Stomach (tissue), 9 donors: ENCODE measurements around the gene HECTD4. TPM values are rescaled to one million over a fixed set of nuclear protein-coding genes. Genes with fewer than 3 reads are reported as not detected.

Experiments used
- DNase-seq, 2 donors: peaks; one replicate each; pipeline versions ENCODE4 v3.0.0 to v3.0.0-alpha.2; 2013 to 2019
- H3K27ac ChIP-seq, 5 donors: fragments of 200-600 bp in 4 of 5; sonication (generic) in 4 of 5; one replicate each; pipeline ENCODE4 v1.5.1; 2013 to 2019; ENCODE audit warnings: mild to moderate bottlenecking in 1 of 5, moderate library complexity in 1 of 5
- H3K27me3 ChIP-seq, 3 donors: fragments of 200-600 bp; sonication (generic); one replicate each; pipeline ENCODE4 v1.5.1; 2017 to 2019; ENCODE audit warnings: mixed run types in 1 of 3
- H3K36me3 ChIP-seq, 4 donors: fragments of 200-600 bp; sonication (generic); 1 replicate in 3 of 4; 2 replicates in 1 of 4; pipeline ENCODE4 v1.5.1; 2016 to 2019
- H3K4me1 ChIP-seq, 4 donors: fragments of 200-600 bp; sonication (generic); one replicate each; pipeline ENCODE4 v1.5.1; 2016 to 2019
- H3K4me3 ChIP-seq, 4 donors: fragments of 200-600 bp; sonication (generic) in 3 of 4; one replicate each; pipeline ENCODE4 v1.5.1; 2016 to 2019; ENCODE audit warnings: mild to moderate bottlenecking in 1 of 4
- H3K9me3 ChIP-seq, 4 donors: fragments of 200-600 bp; sonication (generic); one replicate each; pipeline ENCODE4 v1.5.1; 2016 to 2019
- EP300 ChIP-seq: sonication (generic); formaldehyde crosslinking; IDR thresholded peaks from one replicate; pipeline ENCODE4 v1.6.1; 2017; ENCODE audit warnings: antibody characterized with exemption
- POLR2A ChIP-seq, 4 donors: fragments of 450-650 bp; IDR thresholded peaks; one replicate each; pipeline ENCODE4 v1.6.1; 2016; ENCODE audit warnings: antibody characterized with exemption in 4 of 4, control low read depth in 2 of 4, mild to moderate bottlenecking in 1 of 4, moderate library complexity in 1 of 4
- POLR2AphosphoS5 ChIP-seq, 3 donors: sonication (generic); formaldehyde crosslinking; IDR thresholded peaks; one replicate each; pipeline ENCODE4 v1.6.1; 2016; ENCODE audit warnings: antibody characterized with exemption in 3 of 3
- WGBS, 5 donors: extraction: QIAGEN DNeasy Blood & Tissue Kit in 3 of 5; methylation state at CpG; one replicate each; pipeline versions ENCODE4 v1.1.5 to v1.1.7; 2013 to 2018; 5-methylcytosine and 5-hydroxymethylcytosine counted together
- intact Hi-C: fragments of 100-400 bp; cut with DNase I; formaldehyde crosslinking; loops from one replicate; pipeline ENCODE4 v1.15.1; 2023; ENCODE audit warnings: low total_unique reads
- polyA plus RNA-seq, 3 donors: library from polyadenylated mRNA; stranded (reverse); fragments of 200-250 nt; gene quantifications; one replicate each; pipeline ENCODE4 v1.2.3, GENCODE V29; 2013
- total RNA-seq, 5 donors: library from RNA; depleted of rRNA; stranded (reverse); fragments of >200 nt; gene quantifications; one replicate each; pipeline versions ENCODE4 v1.1.0 to v1.2.3, GENCODE V29; 2014 to 2016
- TF ChIP-seq, protein P1 (sequence below), 7 experiments: fragments of 450-650 bp in 4 of 7; fragments of 200-600 bp in 3 of 7; sonication (generic) in 3 of 7; IDR thresholded peaks; one replicate each; pipeline ENCODE4 v1.5.1; 2016 to 2019; ENCODE audit warnings: antibody characterized with exemption in 7 of 7, control low read depth in 2 of 7, mild to moderate bottlenecking in 1 of 7
- donor health status: healthy with polysubstance abuse.
- donor health status: Bipolar disorder and iron deficiency.
- donor health status: healthy.

The HECTD4 gene
- total and polyA plus RNA-seq, 8 donors, result 3.2 to 375 (median 58.7) TPM

DNA sequence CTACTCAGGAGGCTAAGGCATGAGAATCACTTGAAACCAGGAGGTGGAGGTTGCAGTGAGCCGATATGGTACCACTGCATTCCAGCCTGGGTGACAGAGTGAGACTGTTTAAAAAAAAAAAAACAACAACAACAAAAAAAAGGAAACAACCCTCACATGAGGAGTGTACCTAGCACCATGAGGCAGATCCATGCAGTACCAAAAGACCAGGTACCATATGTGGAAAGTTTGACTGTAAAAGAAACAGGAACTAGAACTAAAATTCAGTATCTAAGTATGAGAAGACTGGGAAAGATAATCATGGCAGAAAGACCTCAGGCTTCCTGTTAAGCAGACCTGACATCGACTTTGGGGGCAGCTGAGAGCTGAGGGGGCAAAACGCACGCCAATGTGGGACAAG is 201.8 kb downstream of the HECTD4 start:
- Histone ChIP-seq H3K9me3 (no peaks in the 10 kb centered on the region), H3K4me3 (no peak overlapping the region), H3K4me1 (no peaks in the 10 kb centered on the region), H3K36me3 (peaks cover 50 to 98% (median 95%) of the 10 kb centered on the region in 4 donors), H3K27me3 (no peaks in the 10 kb centered on the region), H3K27ac (no peak overlapping the region)
- no peak for DNase-seq
- intact Hi-C loops, result no loop called here
- WGBS, 5 donors, result 86 to 93% (median 90%) methylated on average over 4 of the region's 4 CpGs
- no peak for TF ChIP-seq EP300
- no peak for TF ChIP-seq POLR2AphosphoS5 (IDR thresholded peaks at IDR 0.05)
- TF ChIP-seq, protein P1, sequence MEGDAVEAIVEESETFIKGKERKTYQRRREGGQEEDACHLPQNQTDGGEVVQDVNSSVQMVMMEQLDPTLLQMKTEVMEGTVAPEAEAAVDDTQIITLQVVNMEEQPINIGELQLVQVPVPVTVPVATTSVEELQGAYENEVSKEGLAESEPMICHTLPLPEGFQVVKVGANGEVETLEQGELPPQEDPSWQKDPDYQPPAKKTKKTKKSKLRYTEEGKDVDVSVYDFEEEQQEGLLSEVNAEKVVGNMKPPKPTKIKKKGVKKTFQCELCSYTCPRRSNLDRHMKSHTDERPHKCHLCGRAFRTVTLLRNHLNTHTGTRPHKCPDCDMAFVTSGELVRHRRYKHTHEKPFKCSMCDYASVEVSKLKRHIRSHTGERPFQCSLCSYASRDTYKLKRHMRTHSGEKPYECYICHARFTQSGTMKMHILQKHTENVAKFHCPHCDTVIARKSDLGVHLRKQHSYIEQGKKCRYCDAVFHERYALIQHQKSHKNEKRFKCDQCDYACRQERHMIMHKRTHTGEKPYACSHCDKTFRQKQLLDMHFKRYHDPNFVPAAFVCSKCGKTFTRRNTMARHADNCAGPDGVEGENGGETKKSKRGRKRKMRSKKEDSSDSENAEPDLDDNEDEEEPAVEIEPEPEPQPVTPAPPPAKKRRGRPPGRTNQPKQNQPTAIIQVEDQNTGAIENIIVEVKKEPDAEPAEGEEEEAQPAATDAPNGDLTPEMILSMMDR (IDR thresholded peaks at IDR 0.05), result no peak
- TF ChIP-seq POLR2A (IDR thresholded peaks at IDR 0.05), result no peak

DNA sequence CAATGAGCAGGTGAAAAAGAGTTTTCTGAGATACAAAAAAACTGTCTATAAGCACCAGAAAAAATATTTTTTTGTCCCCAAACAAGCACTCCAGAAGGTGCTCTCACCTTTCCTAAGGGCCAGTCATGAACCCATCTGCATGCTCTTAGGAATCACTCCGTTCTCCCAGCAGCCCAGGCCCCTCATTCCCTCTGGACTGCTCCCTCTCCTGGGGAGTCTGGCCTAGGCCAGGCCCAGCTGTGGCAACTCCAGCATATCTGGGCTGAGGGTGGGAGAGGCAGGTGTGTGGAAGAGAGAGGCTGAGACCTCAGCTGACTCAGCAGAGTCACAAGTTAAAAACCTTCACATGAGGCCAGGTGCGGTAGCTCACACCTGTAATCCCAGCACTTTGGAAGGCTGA is 202.3 kb downstream of the HECTD4 start:
- no peak for TF ChIP-seq POLR2A (IDR thresholded peaks at IDR 0.05)
- TF ChIP-seq, protein P1 (IDR thresholded peaks at IDR 0.05), result no peak
- no peak for TF ChIP-seq EP300
- no peak for TF ChIP-seq POLR2AphosphoS5 (IDR thresholded peaks at IDR 0.05)
- no peaks in the 10 kb centered on the region for H3K4me1 ChIP-seq
- H3K36me3 ChIP-seq, result peaks cover 52 to 98% (median 95%) of the 10 kb centered on the region in 4 donors
- no peak overlapping the region for H3K27ac ChIP-seq
- no peaks in the 10 kb centered on the region for H3K27me3 ChIP-seq
- no peak overlapping the region for H3K4me3 ChIP-seq
- intact Hi-C loops, result no loop called here
- no peaks in the 10 kb centered on the region for H3K9me3 ChIP-seq
- WGBS, 5 donors, result 84 to 93% (median 91%) methylated on average over 2 of the region's 2 CpGs
- DNase-seq, result no peak

DNA sequence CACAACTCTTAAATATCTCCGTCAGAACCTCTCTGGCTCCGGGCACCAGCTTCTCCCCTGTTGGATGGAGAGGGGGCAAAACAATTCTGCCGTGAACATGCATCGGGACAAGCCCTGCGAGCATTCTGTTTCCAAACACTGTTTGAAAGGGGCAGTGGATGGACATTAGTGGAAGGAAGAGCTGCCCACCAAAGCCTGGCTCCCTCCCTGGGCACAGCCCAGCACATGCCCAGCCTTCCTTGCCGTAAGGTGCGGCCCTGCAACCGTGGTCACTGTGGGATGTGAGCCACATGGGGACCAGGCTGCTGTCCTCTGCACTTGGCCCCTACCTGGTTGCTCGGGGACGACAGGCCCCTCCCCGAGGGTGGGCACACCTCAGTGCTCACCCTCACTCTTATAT is 202.9 kb downstream of the HECTD4 start:
- 90 to 97% (median 96%) methylated on average over 11 of the region's 11 CpGs for WGBS, 5 donors
- no peaks in the 10 kb centered on the region for H3K27me3 ChIP-seq
- no peaks in the 10 kb centered on the region for H3K4me1 ChIP-seq
- H3K36me3 ChIP-seq, result peaks cover 52 to 98% (median 95%) of the 10 kb centered on the region in 4 donors
- H3K27ac ChIP-seq, result no peak overlapping the region
- intact Hi-C loops, result no loop called here
- no peaks in the 10 kb centered on the region for H3K9me3 ChIP-seq
- no peak overlapping the region for H3K4me3 ChIP-seq
- DNase-seq, result no peak
- TF ChIP-seq EP300, result no peak
- TF ChIP-seq POLR2A (IDR thresholded peaks at IDR 0.05), result no peak
- no peak for TF ChIP-seq POLR2AphosphoS5 (IDR thresholded peaks at IDR 0.05)
- TF ChIP-seq, protein P1 (IDR thresholded peaks at IDR 0.05), result no peak

DNA sequence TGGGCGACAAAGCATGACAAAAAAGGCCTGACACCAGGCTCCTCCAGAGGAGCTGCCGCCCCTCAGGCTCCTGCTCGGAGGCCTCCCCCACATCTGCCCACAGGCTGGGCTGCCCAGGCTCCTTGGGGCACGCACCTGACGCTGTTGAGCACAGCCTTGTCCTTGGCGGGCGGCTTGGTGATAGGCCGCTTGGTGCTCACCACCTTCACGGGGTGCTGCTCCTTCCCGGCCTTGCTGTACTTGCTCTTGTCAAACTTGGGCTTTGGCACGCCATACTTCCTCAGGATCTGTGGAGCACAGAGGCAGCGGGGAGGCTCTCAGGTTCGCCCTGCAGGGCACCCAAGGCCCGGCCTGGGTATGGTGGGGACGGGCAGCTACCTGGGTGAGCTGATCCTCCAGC is 203.4 kb downstream of the HECTD4 start:
- no peaks in the 10 kb centered on the region for H3K27me3 ChIP-seq
- intact Hi-C loops, result no loop called here
- no peak overlapping the region for H3K27ac ChIP-seq
- DNase-seq, result no peak
- WGBS, 5 donors, result 96 to 98% (median 96%) methylated on average over 5 to 15 of the region's 15 CpGs
- H3K4me1 ChIP-seq, result no peaks in the 10 kb centered on the region
- peaks cover 48 to 98% (median 95%) of the 10 kb centered on the region in 4 donors for H3K36me3 ChIP-seq
- no peak overlapping the region for H3K4me3 ChIP-seq
- H3K9me3 ChIP-seq, result no peaks in the 10 kb centered on the region
- TF ChIP-seq, protein P1 (IDR thresholded peaks at IDR 0.05), result no peak
- TF ChIP-seq EP300 (no peak), POLR2AphosphoS5 (IDR thresholded peaks at IDR 0.05) (no peak), POLR2A (IDR thresholded peaks at IDR 0.05) (no peak)
